ENCODE measurements around the gene OR51G2.

The OR51G2 gene

DNA sequence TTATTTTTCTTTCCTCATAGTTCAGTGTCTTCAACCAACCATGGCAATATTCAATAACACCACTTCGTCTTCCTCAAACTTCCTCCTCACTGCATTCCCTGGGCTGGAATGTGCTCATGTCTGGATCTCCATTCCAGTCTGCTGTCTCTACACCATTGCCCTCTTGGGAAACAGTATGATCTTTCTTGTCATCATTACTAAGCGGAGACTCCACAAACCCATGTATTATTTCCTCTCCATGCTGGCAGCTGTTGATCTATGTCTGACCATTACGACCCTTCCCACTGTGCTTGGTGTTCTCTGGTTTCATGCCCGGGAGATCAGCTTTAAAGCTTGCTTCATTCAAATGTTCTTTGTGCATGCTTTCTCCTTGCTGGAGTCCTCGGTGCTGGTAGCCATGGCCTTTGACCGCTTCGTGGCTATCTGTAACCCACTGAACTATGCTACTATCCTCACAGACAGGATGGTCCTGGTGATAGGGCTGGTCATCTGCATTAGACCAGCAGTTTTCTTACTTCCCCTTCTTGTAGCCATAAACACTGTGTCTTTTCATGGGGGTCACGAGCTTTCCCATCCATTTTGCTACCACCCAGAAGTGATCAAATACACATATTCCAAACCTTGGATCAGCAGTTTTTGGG lies 37.2 kb downstream of the OR51G2 start, which contains the start of gene OR51T1:
OR51T1 (plus strand) TSS at position 41 of the 641 bp plus-strand sequence; CDS start at position 41, 0 bp downstream.
- in situ Hi-C loops (cut with MboI; ENCODE audit: low pct_unique_long_range_greater_than_20kb, low sequenced_read_pairs) = no loop called here
- DNase-seq = no peak

DNA sequence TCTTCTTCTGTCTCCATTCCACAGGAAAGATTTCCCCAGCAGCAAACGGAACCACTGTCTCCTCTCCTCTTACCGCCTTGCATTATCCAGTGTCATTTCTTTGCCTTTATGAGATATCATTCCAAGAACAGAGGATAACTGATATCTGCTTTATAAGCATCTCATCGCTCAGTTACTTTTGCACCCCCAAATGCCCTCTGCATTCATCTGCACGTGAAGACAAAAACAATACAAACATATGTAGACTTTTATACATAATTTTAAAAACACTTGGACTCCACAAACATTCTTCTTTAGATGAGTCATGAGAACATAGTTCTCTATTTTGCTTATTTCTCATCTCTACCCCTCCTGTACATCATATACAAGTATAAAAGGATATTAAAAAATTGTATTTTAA lies 38.0 kb downstream of the OR51G2 start:
- in situ Hi-C loops (cut with MboI; ENCODE audit: low pct_unique_long_range_greater_than_20kb, low sequenced_read_pairs) = no loop called here
- DNase-seq = no peak

DNA sequence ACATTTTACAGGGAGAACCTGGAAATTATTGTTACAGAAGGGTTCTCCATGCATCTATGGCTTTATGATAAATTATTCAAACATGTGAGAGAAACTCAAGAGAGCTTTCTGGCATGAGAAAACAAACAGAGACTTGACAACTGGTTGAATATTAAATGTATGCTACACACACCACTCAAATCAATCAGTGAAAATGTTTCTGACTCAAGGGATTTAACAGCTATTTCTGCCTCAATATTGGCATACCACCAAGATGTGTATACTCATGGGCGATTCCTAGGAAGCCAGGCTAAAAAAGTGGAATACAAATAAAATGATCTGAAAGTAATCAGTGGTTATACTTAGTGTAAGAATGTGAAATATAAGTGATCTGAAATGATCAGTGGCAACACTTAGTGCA lies 53.3 kb downstream of the OR51G2 start:
- no peak for DNase-seq
- in situ Hi-C loops (cut with MboI; ENCODE audit: low pct_unique_long_range_greater_than_20kb, low sequenced_read_pairs) = no loop called here

DNA sequence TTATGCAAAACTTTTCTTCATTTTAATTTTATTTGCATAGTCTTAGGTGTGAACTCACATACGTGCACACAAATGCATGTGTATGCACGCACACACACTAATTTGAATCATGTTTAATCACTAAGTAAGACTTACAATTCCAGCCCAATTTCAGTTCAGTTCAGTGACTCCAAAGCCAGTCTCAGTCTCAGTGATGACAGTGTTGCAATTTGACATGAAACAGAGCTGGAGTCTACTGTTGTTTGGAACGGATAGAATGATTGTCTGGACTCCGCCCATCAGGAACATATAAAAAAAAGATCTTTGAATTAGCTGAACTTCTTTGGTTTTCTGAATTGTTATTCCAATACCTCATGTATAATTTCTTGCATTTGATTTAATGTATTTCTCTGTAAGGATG lies 55.3 kb downstream of the OR51G2 start:
- in situ Hi-C loops (cut with MboI; ENCODE audit: low pct_unique_long_range_greater_than_20kb, low sequenced_read_pairs) = no loop called here
- DNase-seq = no peak

Measured in KBM-7 (cell line).